ENCODE data around the gene SKOR1.

DNA sequence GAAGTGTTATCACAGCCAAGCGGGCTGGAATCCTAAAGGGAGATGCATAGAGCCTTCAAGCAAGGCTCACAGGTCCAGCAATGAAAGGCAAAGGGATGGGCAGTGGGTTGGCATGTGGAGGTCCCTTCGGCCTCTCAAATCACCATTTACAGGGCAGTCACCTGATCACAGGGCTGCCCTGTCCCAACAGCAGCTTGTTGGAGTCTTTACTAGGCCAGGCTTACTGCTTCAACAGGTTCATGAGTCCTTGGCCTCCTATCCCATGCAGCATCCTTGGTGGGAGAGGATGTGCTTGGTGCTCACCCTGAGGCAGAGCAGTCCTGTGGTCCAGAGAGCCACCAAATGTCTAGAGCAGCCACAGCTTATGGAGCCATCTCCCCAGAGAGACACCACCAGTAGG lies 24.2 kb upstream of the SKOR1 start:
- TF ChIP-seq POLR2AphosphoS5 (IDR thresholded peaks at IDR 0.05): no peak
- TF ChIP-seq POLR2A (IDR thresholded peaks at IDR 0.05): no peak
- no peak for TF ChIP-seq CTCF (IDR thresholded peaks at IDR 0.05)

All from transverse colon (tissue), 4 donors.